WTC11 (cell line): ENCODE data around the gene PRAMEF17. TPM values are rescaled to one million over a fixed set of nuclear protein-coding genes. Genes with fewer than 3 reads are reported as not detected.
"Not testable (repeated sequence)": the region's sequence is repeated elsewhere in the genome, so short reads cannot be mapped to it uniquely, and the experiment has no call there.

Experiments
- ATAC-seq: fragments of 200-7000 bp; cut with Tn5 transposase; 2 replicates; pipeline ENCODE4 v1.10.0; 2021; ENCODE audit warnings: mild to moderate bottlenecking, moderate library complexity
- CTCF ChIA-PET: fragments of 300-600 bp; sonication (Branson Sonifier 250); formaldehyde crosslinking; loops from one replicate; lab custom pipeline; 2021; ENCODE audit warnings: antibody characterized with exemption; lab: Charles Lee
- POLR2A ChIA-PET: fragments of 350-600 bp; sonication (Branson Sonifier 250); formaldehyde crosslinking; loops from one replicate; lab custom pipeline; 2021; ENCODE audit warnings: antibody characterized with exemption; lab: Charles Lee
- DNase-seq: peaks from one replicate; pipeline ENCODE4 v3.0.0; 2021; ENCODE audit warnings: low spot score
- H3K27ac Mint-ChIP-seq: 2 replicates; pipeline ENCODE4 v1.8.0; 2021; ENCODE audit warnings: mixed read lengths
- H3K27me3 Mint-ChIP-seq: 2 replicates; pipeline ENCODE4 v1.8.0; 2021; ENCODE audit warnings: low read depth, mild to moderate bottlenecking, moderate library complexity, mixed read lengths
- H3K36me3 Mint-ChIP-seq: 2 replicates; pipeline ENCODE4 v1.8.0; 2021; ENCODE audit warnings: mixed read lengths
- H3K4me1 Mint-ChIP-seq: 2 replicates; pipeline ENCODE4 v1.8.0; 2022; ENCODE audit warnings: mixed read lengths
- H3K4me3 Mint-ChIP-seq: 2 replicates; pipeline ENCODE4 v1.8.0; 2021; ENCODE audit warnings: mild to moderate bottlenecking, moderate library complexity, mixed read lengths
- H3K9me3 Mint-ChIP-seq: 2 replicates; pipeline ENCODE4 v1.8.0; 2021; ENCODE audit warnings: mixed read lengths
- CBFB ChIP-seq: sonication (generic); formaldehyde crosslinking; IDR thresholded peaks from 2 replicates; pipeline ENCODE4 v1.8.1; 2022; ENCODE audit warnings: mild to moderate bottlenecking, low read depth, missing genetic modification reagents
- EMX1 ChIP-seq: fragments of 250-450 bp; sonication (Bioruptor Pico); IDR thresholded peaks from 2 replicates; pipeline ENCODE4 v1.8.0; 2021; ENCODE audit warnings: mild to moderate bottlenecking
- FOXJ3 ChIP-seq: sonication (generic); formaldehyde crosslinking; IDR thresholded peaks from 2 replicates; pipeline ENCODE4 v1.9.0; 2021; ENCODE audit warnings: missing genetic modification reagents, mild to moderate bottlenecking, borderline replicate concordance
- GRHL2 ChIP-seq: fragments of 250-450 bp; sonication (Bioruptor Pico); IDR thresholded peaks from 2 replicates; pipeline ENCODE4 v1.8.0; 2022; ENCODE audit warnings: mild to moderate bottlenecking, moderate library complexity; ENCODE audit not compliant: insufficient replicate concordance, severe bottlenecking
- TEAD1 ChIP-seq: sonication (generic); formaldehyde crosslinking; IDR thresholded peaks from 2 replicates; pipeline ENCODE4 v1.8.0; 2022; ENCODE audit warnings: mild to moderate bottlenecking, missing genetic modification reagents
- ZMAT4 ChIP-seq: fragments of 250-450 bp; sonication (Bioruptor Pico); IDR thresholded peaks from 2 replicates; pipeline ENCODE4 v1.9.0; 2021; ENCODE audit warnings: mild to moderate bottlenecking
- ZNF317 ChIP-seq: sonication (generic); formaldehyde crosslinking; IDR thresholded peaks from 2 replicates; pipeline ENCODE4 v1.8.1; 2023; ENCODE audit warnings: low read depth, mild to moderate bottlenecking, moderate library complexity, missing genetic modification reagents, borderline replicate concordance
- total RNA-seq: library from RNA; stranded (reverse); gene quantifications from 3 replicates; pipeline ENCODE4 v1.2.3, GENCODE V29; 2021
- TF ChIP-seq, protein P1 (sequence below): sonication (generic); formaldehyde crosslinking; IDR thresholded peaks from 2 replicates; pipeline ENCODE4 v1.8.0; 2022; ENCODE audit warnings: mild to moderate bottlenecking, missing genetic modification reagents
- TF ChIP-seq, protein P2 (sequence below): sonication (generic); formaldehyde crosslinking; IDR thresholded peaks from 2 replicates; pipeline ENCODE4 v1.8.1; 2022; ENCODE audit warnings: low read depth, missing genetic modification reagents, borderline replicate concordance
- TF ChIP-seq, protein P3 (sequence below): sonication (generic); formaldehyde crosslinking; IDR thresholded peaks from 2 replicates; pipeline ENCODE4 v1.8.1; 2022; ENCODE audit warnings: mild to moderate bottlenecking, missing genetic modification reagents, moderate library complexity, borderline replicate concordance

The PRAMEF17 gene
- total RNA-seq, 1 experiment from 2014 or later: not detected

DNA sequence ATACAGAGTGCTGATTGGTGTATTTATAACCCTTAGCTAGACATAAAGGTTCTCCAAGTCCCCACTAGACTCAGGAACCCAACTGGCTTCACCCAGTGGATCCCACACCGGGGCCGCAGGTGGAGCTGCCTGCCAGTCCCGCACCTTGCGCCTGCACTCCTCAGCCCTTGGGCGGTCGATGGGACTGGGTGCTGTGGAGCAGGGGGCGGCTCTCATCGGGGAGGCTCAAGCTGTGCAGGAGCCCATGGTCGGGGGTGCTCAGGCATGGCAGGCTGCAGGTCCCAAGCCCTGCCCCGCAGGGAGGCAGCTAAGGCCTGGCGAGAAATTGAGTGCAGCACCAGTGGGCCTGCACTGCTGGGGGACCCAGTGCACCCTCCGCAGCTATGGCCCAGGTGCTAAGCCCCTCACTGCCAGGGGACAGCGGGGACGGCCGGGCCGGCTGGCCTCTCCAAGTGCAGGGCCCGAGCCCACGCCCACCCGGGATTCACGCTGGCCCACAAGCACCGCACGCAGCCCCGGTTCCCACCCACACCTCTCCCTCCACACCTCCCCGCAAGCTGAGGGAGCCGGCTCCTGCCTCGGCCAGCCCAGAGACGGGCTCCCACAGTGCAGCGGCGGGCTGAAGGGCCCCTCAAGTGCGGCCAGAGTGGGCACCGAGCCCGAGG, 44.4 kb downstream of the PRAMEF17 start:
- peaks cover 22% of the 10 kb centered on the region for H3K27me3 Mint-ChIP-seq
- H3K4me1 Mint-ChIP-seq, DNase-seq, ATAC-seq, CTCF ChIA-PET, H3K4me3 Mint-ChIP-seq, H3K27ac Mint-ChIP-seq: not testable (repeated sequence)
- peaks cover 65% of the 10 kb centered on the region for H3K9me3 Mint-ChIP-seq
- peaks cover 72% of the 10 kb centered on the region for H3K36me3 Mint-ChIP-seq
- POLR2A ChIA-PET: interaction anchor here (0.6 kb wide), 2 partner anchors 364 to 1765 kb away, joined by 3 read pairs; no protein-coding TSS in a partner anchor

DNA sequence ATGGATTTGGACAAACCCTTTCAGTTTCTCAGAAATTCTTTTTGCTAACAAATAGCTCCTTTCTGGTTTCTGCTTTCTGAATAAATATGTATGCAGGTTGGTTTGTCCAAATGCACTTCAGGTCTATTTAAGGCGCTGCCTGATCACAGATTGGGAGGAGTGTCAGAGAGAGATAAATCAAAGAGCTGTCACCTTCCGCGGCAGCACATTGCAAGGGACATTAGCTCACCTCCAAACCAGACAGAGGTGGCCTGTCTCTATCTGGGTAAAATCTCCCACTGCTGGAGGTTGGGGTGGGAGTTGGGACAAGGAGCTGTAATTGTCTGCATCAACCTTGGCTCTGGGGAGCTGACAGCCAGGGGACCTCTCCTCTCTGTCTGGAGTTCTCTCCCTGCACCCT, 46.0 kb downstream of the PRAMEF17 start:
- H3K9me3 Mint-ChIP-seq: peaks cover 52% of the 10 kb centered on the region
- H3K36me3 Mint-ChIP-seq: peaks cover 63% of the 10 kb centered on the region
- CTCF ChIA-PET: no interaction called here

DNA sequence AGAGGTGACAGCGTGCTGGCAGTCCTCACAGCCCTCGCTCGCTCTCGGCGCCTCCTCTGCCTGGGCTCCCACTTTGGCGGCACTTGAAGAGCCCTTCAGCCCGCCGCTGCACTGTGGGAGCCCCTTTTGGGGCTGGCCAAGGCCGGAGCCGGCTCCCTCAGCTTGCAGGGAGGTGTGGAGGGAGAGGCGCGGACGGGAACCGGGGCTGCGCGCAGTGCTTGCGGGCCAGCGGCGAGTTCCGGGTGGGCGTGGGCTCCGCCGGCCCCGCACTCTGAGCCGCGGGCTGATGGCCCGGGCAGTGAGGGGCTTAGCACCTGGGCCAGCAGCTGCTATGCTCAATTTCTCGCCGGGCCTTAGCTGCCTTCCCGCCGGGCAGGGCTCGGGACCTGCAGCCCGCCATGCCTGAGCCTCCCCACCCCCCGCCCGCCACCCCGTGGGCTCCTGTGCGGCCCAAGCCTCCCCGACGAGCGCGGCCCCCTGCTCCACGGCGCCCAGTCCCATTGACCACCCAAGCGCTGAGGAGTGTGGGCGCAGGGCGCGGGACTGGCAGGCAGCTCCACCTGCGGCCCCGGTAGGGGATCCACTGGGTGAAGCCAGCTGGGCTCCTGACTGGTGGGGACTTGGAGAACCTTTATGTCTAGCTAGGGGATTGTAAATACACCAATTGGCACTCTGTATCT, 49.8 kb downstream of the PRAMEF17 start:
- Mint-ChIP-seq H3K9me3 (peaks cover 48% of the 10 kb centered on the region), H3K36me3 (peaks cover 50% of the 10 kb centered on the region), H3K27me3 (peaks cover 16% of the 10 kb centered on the region)
- H3K4me3 Mint-ChIP-seq, DNase-seq, H3K4me1 Mint-ChIP-seq, ATAC-seq, CTCF ChIA-PET, H3K27ac Mint-ChIP-seq: not testable (repeated sequence)
- POLR2A ChIA-PET: interaction anchor here (0.6 kb wide), 1 partner anchor 12 kb away, joined by 3 read pairs; no protein-coding TSS in a partner anchor

More for the DNA sequence above, 46.0 kb downstream of the PRAMEF17 start:
- DNase-seq (no peak), ATAC-seq (no peak)
- TF ChIP-seq GRHL2 (no peak), CBFB (CRISPR knock-in tag) (no peak), ZNF317 (CRISPR knock-in tag) (no peak), TEAD1 (CRISPR knock-in tag) (no peak), ZMAT4 (CRISPR knock-in tag) (no peak), EMX1 (CRISPR knock-in tag) (no peak), FOXJ3 (CRISPR knock-in tag) (no peak)
- TF ChIP-seq, protein P1, sequence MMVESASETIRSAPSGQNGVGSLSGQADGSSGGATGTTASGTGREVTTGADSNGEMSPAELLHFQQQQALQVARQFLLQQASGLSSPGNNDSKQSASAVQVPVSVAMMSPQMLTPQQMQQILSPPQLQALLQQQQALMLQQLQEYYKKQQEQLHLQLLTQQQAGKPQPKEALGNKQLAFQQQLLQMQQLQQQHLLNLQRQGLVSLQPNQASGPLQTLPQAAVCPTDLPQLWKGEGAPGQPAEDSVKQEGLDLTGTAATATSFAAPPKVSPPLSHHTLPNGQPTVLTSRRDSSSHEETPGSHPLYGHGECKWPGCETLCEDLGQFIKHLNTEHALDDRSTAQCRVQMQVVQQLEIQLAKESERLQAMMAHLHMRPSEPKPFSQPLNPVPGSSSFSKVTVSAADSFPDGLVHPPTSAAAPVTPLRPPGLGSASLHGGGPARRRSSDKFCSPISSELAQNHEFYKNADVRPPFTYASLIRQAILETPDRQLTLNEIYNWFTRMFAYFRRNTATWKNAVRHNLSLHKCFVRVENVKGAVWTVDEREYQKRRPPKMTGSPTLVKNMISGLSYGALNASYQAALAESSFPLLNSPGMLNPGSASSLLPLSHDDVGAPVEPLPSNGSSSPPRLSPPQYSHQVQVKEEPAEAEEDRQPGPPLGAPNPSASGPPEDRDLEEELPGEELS (CRISPR knock-in tag): no peak
- TF ChIP-seq, protein P2, sequence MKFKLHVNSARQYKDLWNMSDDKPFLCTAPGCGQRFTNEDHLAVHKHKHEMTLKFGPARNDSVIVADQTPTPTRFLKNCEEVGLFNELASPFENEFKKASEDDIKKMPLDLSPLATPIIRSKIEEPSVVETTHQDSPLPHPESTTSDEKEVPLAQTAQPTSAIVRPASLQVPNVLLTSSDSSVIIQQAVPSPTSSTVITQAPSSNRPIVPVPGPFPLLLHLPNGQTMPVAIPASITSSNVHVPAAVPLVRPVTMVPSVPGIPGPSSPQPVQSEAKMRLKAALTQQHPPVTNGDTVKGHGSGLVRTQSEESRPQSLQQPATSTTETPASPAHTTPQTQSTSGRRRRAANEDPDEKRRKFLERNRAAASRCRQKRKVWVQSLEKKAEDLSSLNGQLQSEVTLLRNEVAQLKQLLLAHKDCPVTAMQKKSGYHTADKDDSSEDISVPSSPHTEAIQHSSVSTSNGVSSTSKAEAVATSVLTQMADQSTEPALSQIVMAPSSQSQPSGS: no peak
- TF ChIP-seq, protein P3, sequence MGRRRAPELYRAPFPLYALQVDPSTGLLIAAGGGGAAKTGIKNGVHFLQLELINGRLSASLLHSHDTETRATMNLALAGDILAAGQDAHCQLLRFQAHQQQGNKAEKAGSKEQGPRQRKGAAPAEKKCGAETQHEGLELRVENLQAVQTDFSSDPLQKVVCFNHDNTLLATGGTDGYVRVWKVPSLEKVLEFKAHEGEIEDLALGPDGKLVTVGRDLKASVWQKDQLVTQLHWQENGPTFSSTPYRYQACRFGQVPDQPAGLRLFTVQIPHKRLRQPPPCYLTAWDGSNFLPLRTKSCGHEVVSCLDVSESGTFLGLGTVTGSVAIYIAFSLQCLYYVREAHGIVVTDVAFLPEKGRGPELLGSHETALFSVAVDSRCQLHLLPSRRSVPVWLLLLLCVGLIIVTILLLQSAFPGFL: no peak
- Mint-ChIP-seq H3K4me1 (no peaks in the 10 kb centered on the region), H3K27ac (no peak overlapping the region), H3K27me3 (peaks cover 22% of the 10 kb centered on the region), H3K4me3 (no peak overlapping the region)
- POLR2A ChIA-PET: interaction anchor here (0.6 kb wide), 1 partner anchor 12 kb away, joined by 3 read pairs; no protein-coding TSS in a partner anchor

Other genes with a start within 250 kb of the PRAMEF17 start
- not detected in 3 replicates for gene PRAMEF26, start 233.6 kb upstream of the PRAMEF17 start, total RNA-seq
- not detected in 3 replicates for gene HNRNPCL4, start 224.0 kb upstream of the PRAMEF17 start, total RNA-seq
- not detected in 3 replicates for gene PRAMEF9, start 217.8 kb upstream of the PRAMEF17 start, total RNA-seq
- not detected in 3 replicates for gene PRAMEF13, start 188.2 kb upstream of the PRAMEF17 start, total RNA-seq
- not detected in 3 replicates for gene PRAMEF18, start 163.5 kb upstream of the PRAMEF17 start, total RNA-seq
- gene PRAMEF5, start 135.4 kb upstream of the PRAMEF17 start, total RNA-seq: not detected in 3 replicates
- not detected in 3 replicates for gene PRAMEF8, start 104.5 kb upstream of the PRAMEF17 start, total RNA-seq
- gene PRAMEF33, start 86.1 kb upstream of the PRAMEF17 start, total RNA-seq: not detected in 3 replicates
- gene PRAMEF15, start 74.1 kb upstream of the PRAMEF17 start, total RNA-seq: not detected in 3 replicates
- not detected in 3 replicates for gene PRAMEF14, start 42.5 kb upstream of the PRAMEF17 start, total RNA-seq
- gene PRAMEF19, start 17.7 kb upstream of the PRAMEF17 start, total RNA-seq: not detected in 3 replicates
- not detected in 3 replicates for gene PRAMEF20, start 20.8 kb downstream of the PRAMEF17 start, total RNA-seq
- gene LRRC38, start 124.4 kb downstream of the PRAMEF17 start, total RNA-seq: 0.15 to 0.25 TPM (median 0.16 TPM) in 3 replicates
- 128 to 158 TPM (median 135 TPM) in 3 replicates for gene PDPN, start 194.2 kb downstream of the PRAMEF17 start, total RNA-seq